NCI-H2029 (cell line): ENCODE results near the gene RNF125.

ENCODE experiments used
- DNase-seq: peaks from one replicate; lab custom pipeline; 2025; lab: John Stamatoyannopoulos, UW

RNF125 gene

GRCh38 chr18:32091325-32091723 is 72.7 kb downstream of the RNF125 start:
- no peak for DNase-seq

- DNase-seq = peak; percentile 74
Measured at GRCh38 chr18:32091724-32092421, 73.2 kb downstream of the RNF125 start, which contains the start of gene RNF138. Gene RNF138 (plus strand): TSS chr18:32091874. CDS start chr18:32092777, 903 bp downstream.

DNA sequence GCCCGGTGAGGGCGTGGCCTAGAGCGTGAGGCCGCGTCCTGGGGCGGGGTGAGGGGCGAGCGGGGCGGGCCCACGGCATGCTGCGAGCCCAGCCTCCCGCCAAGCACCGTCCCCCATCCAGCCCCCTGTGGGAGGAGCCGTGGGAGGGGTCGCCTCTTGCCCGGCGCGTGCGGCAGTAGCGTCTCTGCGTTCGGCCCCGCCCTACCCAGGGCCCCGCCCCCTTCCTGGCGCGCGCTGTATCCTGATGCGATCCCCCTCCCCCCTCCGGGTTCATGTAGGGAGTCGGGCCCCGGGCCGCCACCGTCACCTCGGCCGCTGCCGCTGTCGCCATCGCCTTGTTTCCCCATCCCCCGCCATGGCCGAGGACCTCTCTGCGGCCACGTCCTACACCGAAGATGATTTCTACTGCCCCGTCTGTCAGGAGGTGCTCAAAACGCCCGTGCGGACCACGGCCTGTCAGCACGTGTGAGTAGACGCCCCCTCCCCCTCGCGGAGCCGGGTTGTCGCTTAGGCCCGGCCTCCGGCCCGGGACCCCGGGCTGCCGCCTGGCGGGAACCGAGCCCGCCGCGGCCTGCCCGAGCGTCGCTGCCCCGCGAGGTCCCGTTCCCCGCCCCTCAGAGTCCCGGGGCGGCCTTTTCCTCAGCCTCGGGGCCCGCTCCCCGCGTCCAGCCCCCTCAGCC is 73.9 kb downstream of the RNF125 start:
- DNase-seq = peak; percentile 94

- DNase-seq = peak; percentile 44
Measured at GRCh38 chr18:32093102-32093511, 74.5 kb downstream of the RNF125 start.

- no peak for DNase-seq
Measured at GRCh38 chr18:32093523-32093922, 74.9 kb downstream of the RNF125 start.

- no peak for DNase-seq
Measured at GRCh38 chr18:32095192-32095899, 76.7 kb downstream of the RNF125 start.

DNA sequence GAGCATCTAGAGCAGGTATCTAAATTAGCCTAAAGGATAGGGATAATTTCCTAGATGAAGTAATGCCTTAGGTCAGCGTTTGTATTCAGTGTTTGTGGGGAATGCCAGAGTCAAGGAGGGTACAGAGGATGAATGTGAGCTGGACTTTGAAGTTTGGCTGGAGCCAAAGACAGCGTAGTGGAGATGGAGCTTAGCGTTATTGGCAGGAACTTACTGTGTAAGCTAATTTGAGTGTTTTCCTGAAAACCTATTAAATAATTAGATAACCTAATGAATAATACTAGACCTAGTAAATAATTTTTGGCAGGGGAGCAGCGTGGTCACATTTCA is 77.2 kb downstream of the RNF125 start:
- DNase-seq = no peak

DNA sequence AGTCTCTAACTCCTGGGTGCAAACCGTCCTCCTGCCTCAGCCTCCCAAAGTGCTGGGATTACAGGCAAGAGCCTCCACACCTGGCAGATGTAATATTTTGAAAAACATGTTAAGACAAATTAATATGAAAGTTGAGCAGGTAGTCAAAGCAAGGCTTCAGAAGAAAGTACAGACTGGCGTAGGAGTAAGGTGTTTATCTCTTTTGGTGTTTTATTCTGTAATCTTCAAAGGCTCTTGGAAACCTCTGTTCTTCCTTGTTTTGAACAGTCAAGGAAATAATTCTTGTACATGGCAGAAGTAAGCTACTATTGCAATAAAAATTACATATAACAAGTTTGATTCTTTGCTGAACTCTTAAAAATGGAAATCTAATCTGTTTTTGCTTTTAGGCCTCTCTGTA is 78.3 kb downstream of the RNF125 start:
- DNase-seq = no peak

DNA sequence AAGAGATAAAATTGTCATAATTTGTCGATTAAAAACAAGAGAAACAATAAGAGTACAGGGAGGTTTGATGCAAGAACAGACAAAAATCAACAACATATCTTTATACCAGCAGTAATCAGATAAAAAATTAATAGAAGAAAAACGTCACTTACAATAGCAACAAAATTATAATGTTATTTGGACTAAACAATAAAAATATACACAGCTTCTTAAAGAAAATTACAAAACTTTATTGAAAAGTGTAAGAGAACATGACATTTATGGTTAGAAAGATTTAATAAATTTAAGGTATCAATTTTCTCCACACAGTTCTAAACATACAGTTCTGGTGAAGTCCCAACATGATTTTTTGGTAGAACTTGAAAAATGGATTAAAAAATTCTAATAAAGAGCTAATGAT is 85.9 kb downstream of the RNF125 start:
- DNase-seq = no peak

GRCh38 chr18:32110005-32110404 is 91.4 kb downstream of the RNF125 start:
- DNase-seq = no peak

- no peak for DNase-seq
Measured at GRCh38 chr18:32111706-32112105, 93.1 kb downstream of the RNF125 start.

DNA sequence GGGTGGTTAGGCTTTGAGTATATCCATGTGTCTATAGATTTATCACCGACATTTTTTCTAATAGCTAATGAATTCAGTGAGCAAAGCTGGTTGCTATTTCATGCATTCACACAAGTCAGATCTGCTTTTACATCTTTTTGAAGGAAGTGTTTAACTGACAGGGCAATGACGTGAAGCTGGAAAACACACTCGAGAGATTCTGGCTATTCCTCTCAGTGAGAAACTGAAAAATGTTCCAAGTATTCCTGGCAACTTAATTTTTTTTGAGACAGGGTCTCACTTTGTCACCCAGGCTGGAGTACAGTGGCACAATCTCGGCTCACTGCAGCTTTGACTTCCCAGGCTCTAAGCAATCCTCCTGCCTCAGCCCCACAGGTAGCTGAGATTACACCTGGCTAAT is 94.2 kb downstream of the RNF125 start:
- DNase-seq = no peak

- no peak for DNase-seq
Measured at GRCh38 chr18:32114293-32114942, 95.8 kb downstream of the RNF125 start.

DNA sequence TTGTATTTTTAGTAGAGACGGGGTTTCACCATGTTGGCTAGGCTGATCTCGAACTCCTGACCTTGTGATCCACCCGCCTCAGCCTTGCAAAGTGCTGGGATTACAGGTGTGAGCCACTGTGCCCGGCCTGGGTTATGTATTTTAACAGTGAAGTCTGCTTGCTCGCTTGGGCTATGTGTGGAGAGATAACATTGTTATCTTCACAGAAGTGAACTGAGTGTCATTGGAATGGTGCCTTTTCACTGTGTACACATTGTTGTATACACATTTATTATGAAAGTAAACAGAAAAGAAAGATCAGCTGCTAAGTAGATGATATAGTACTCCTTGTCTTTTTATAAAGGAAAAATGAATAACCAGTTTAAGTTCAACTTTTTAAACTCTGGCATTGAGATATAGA is 103.4 kb downstream of the RNF125 start:
- no peak for DNase-seq
